Pancreas (tissue), 10 donors: ENCODE measurements around the gene SPRY1. TPM values are rescaled to one million over a fixed set of nuclear protein-coding genes. Genes with fewer than 3 reads are reported as not detected.

Experiments used
- ATAC-seq, 4 donors: fragments of 200-7000 bp; cut with Tn5 transposase; one replicate each; pipeline versions ENCODE4 v1.8.0 to v1.9.1; 2020; ENCODE audit warnings: mild to moderate bottlenecking in 4 of 4, moderate library complexity in 4 of 4
- DNase-seq, 6 donors: peaks; one replicate each; pipeline ENCODE4 v3.0.0-alpha.2; 2020
- FAIRE-seq: peaks from 2 replicates; lab custom pipeline; 2012; peaks lifted over from hg19 to GRCh38; lab: Jason Lieb, UNC
- H3K27ac ChIP-seq, 4 donors: fragments of 200-600 bp; sonication (generic); 1 replicate in 3 of 4; 2 replicates in 1 of 4; pipeline versions ENCODE4 v1.5.0 to v1.8.0; 2020
- H3K27me3 ChIP-seq, 4 donors: fragments of 200-600 bp; one replicate each; pipeline ENCODE4 v1.8.0; 2021
- H3K36me3 ChIP-seq, 3 donors: fragments of 200-600 bp; sonication (generic) in 1 of 3; one replicate each; pipeline versions ENCODE4 v1.5.0 to v1.8.0; 2020 to 2021
- H3K4me1 ChIP-seq, 3 donors: fragments of 200-600 bp; one replicate each; pipeline ENCODE4 v1.8.0; 2021
- H3K4me3 ChIP-seq, 4 donors: fragments of 200-600 bp; sonication (generic) in 2 of 4; one replicate each; pipeline versions ENCODE4 v1.5.0 to v1.8.0; 2020 to 2021
- H3K9me3 ChIP-seq, 4 donors: fragments of 200-600 bp; one replicate each; pipeline ENCODE4 v1.8.0; 2021
- CTCF ChIP-seq, 4 donors: fragments of 200-600 bp; sonication (generic) in 3 of 4; IDR thresholded peaks; one replicate each; pipeline versions ENCODE4 v1.5.0 to v1.8.0; 2021; ENCODE audit warnings: antibody characterized with exemption in 4 of 4
- WGBS, 2 donors: extraction: QIAGEN DNeasy Blood & Tissue Kit; methylation state at CpG; one replicate each; pipeline ENCODE4 v1.1.7; 2013; 5-methylcytosine and 5-hydroxymethylcytosine counted together
- intact Hi-C, 3 donors: fragments of 100-400 bp; cut with DNase I; formaldehyde crosslinking; loops; one replicate each; pipeline versions ENCODE4 v1.11.1 to v1.14.2; 2022
- polyA plus RNA-seq, 2 donors: library from polyadenylated mRNA; stranded (reverse); fragments of 200-250 nt; gene quantifications; one replicate each; pipeline ENCODE4 v1.2.3, GENCODE V29; 2013
- total RNA-seq, 6 donors: library from RNA; stranded (reverse); fragmentation: NEBNext Ultra II Directional in 4 of 6; extraction: Animal tissue kit (Norgen Biotek cat#: 25700) in 4 of 6; gene quantifications; one replicate each; pipeline versions ENCODE4 v1.2.1 to v1.2.4, GENCODE V29; 2021 to 2023
- donor health status: healthy with polysubstance abuse.
- donor health status: DM: no; HTN: no; CAD: no; lungs with moderate emphysema.
- donor health status: DM: no; HTN: no; CAD: no.
- donor health status: control.
- donor health status: control.
- donor health status: Bipolar disorder and iron deficiency.
- donor health status: DM: yes; HTN: yes; CAD: no.
- donor health status: DM: no; HTN: no; CAD: no.
- donor health status: DM: no; HTN: no; CAD: no.
- donor health status: DM: yes; HTN: yes; CAD: no.

Gene SPRY1
- total and polyA plus RNA-seq, 8 donors = 10.1 to 29.7 (median 17.1) TPM

DNA sequence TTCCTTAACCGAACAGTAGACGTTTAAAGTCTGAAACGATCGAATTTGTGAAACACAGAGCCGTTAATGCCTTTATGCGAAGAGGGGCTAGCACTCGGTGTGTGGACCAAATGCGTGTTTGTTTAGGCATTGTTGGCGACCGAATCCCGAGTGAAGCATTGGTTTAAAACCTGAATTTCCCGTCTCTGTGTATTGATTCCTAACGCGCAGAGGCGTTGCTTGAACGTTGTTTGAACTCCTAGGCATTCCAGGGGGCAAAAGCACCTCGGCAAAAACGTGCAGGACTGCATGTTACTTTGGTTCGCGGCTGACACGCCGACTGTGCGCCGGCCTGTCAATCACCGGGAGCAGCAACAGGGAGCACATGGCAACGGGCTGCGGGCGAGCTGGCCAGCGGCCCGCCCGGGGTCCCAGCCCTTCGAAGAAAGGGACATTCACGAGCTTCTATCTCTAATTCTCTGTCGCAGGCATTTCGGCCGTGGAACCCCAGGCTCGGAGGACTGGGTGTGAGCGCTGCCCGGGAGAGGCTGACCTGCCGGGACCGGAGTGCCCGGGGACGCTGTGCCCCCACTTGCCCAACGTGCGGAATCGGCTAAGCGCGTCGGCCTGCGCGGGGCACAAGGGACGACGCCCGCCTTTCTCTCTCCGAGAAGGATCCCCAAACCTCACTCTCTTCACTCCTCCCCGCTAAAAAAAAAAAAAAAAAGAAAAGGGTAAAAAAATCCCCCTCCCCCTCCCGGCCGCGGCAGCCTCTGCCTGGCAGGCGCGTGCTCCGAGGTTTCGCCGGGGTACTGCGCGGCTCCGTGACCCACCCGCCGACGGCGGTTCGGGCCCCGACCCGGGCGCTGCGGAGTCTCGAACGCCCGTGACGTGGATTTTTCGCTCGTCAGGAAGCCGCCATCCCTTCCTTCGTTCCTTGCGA is 810 bp downstream of the SPRY1 start:
- TF ChIP-seq CTCF (IDR thresholded peaks at IDR 0.05) = no peak
- FAIRE-seq = no peak
- Histone ChIP-seq H3K4me3 (peak overlapping the region; percentile 50 to 74 (median 66)), H3K36me3 (peaks cover 0 to 5% (median 0%) of the 10 kb centered on the region in 3 donors), H3K27me3 (no peaks in the 10 kb centered on the region), H3K27ac (peak overlapping the region; percentile 89 to 97 (median 94)), H3K4me1 (peaks cover 0 to 9% (median 0%) of the 10 kb centered on the region in 3 donors), H3K9me3 (no peaks in the 10 kb centered on the region)
- WGBS, 2 donors = 0% methylated on average over 71 to 85 of the region's 85 CpGs
- intact Hi-C loops = loop anchor here in 2 of 3 donors (10.0 kb wide), 2 partner anchors 257 to 647 kb away; no protein-coding TSS in a partner anchor
- peak; percentile 53 to 80 (median 67) for DNase-seq
- peak; percentile 38 to 50 (median 44) for ATAC-seq

DNA sequence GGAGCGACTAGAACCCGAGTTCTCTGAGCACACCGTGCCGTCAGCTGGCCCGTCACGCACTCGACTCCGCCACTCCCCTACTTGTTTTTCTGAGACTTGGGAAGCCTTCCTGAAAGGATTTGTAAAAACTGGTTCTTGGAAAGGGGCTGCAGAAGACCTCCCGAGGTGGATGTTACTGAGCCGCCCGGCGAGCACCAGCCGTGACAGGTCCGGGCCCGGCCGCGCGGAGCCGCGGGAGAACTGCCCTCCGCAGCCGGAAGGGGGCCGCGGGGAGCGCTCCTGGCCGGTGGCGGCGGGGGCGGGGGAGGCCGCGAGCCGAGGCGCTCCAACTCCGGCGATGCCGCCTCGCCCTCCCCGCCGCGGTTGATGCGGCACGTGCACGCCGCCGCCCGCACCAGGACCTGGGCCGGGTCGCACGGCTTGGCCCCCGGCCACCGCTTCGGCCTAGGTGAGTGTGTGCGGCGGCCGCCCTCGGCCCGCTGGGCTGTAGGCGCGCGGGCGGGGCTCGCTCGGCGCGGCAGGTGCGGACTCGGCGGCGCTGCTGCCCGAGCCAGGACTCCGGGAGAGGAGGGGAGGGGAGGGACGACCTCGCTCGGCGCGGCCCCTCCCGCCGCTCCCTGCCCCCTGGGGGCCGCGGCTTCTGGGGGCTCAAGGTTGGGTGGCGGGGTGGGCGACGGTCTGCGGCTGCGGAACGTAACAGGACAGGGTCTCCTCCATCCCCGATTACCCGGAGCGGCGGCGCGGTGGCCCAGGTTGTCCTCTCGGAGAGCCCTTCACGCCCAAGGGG is 1.7 kb downstream of the SPRY1 start:
- intact Hi-C loops = loop anchor here in 2 of 3 donors (10.0 kb wide), 2 partner anchors 257 to 647 kb away; no protein-coding TSS in a partner anchor
- peak; percentile 63 to 79 (median 74) for ATAC-seq

DNA sequence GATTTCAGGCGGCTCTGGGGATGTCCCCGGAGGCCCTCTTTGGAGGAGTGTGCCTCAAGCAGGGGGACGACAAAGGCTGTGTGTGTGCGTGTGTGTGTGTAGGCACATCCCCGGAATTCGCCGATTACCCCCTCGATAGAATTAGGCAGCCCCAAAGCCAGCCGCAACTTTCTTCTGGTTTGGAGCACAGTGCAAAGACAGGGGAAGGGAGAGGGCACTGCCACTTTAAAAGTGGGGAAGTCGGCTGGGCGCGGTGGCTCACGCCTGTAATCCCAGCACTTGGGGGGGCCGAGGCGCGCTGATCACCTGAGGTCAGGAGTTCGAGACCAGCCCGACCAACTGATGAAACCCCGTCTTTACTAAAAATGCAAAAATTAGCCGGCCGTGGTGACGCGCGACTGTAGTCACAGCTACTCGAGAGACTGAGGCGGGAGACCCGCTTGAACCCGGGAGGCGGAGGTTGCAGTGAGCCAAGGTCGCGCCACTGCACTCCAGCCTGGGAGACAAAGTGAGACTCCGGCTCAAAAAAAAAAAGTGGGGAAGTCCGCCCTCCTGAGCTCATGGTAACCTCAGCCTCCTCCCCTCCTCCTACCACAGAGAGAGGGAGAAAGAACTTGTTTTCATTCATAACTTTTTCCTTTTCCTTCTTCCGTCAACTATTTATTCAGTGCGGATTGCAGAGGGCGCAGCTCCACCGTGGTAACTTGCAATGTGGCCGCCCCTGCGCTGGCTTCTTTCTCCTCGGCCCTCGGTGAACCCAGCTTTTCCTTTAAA is 2.4 kb downstream of the SPRY1 start:
- H3K27ac ChIP-seq = peak overlapping the region; percentile 89 to 97 (median 94)
- no peaks in the 10 kb centered on the region for H3K9me3 ChIP-seq
- WGBS, 2 donors = 0% methylated on average over 40 to 41 of the region's 41 CpGs
- no peaks in the 10 kb centered on the region for H3K27me3 ChIP-seq
- intact Hi-C loops = loop anchor here in 2 of 3 donors (10.0 kb wide), 2 partner anchors 256 to 646 kb away; no protein-coding TSS in a partner anchor
- FAIRE-seq (no peak), ATAC-seq (peak; percentile 41 to 52 (median 42)), DNase-seq (peak; percentile 47 to 79 (median 67))
- peaks cover 0 to 9% (median 2%) of the 10 kb centered on the region in 3 donors for H3K4me1 ChIP-seq
- peaks cover 0 to 5% (median 0%) of the 10 kb centered on the region in 3 donors for H3K36me3 ChIP-seq
- H3K4me3 ChIP-seq = peak overlapping the region; percentile 50 to 74 (median 66)
- TF ChIP-seq CTCF (IDR thresholded peaks at IDR 0.05) = no peak

More for the DNA sequence above, 1.7 kb downstream of the SPRY1 start:
- FAIRE-seq (no peak), DNase-seq (peak; percentile 67 to 92 (median 84))
- no peaks in the 10 kb centered on the region for H3K27me3 ChIP-seq
- peaks cover 0 to 5% (median 0%) of the 10 kb centered on the region in 3 donors for H3K36me3 ChIP-seq
- peak; percentile 25 to 54 (median 42) for TF ChIP-seq CTCF (IDR thresholded peaks at IDR 0.05)
- H3K9me3 ChIP-seq = no peaks in the 10 kb centered on the region
- H3K27ac ChIP-seq = peak overlapping the region; percentile 89 to 97 (median 94)
- H3K4me1 ChIP-seq = peaks cover 0 to 9% (median 0%) of the 10 kb centered on the region in 3 donors
- WGBS, 2 donors = 1% methylated on average over 54 to 94 of the region's 94 CpGs
- H3K4me3 ChIP-seq = peak overlapping the region; percentile 50 to 74 (median 66)
